ENCODE data around the gene ESPN.

Gene ESPN

GRCh38 chr1:6396998-6397397 lies 27.6 kb upstream of the ESPN start:
- H3K79me2 ChIP-seq (ENCODE audit: insufficient read depth, low read length) = peaks cover 13% of the 10 kb centered on the region
- peaks cover 2% of the 10 kb centered on the region for H4K20me1 ChIP-seq (ENCODE audit: insufficient read depth, low read length, poor library complexity, severe bottlenecking)
- H3K36me3 ChIP-seq (ENCODE audit: insufficient read depth, low read length) = no peaks in the 10 kb centered on the region
- H3K9me2 ChIP-seq (replicated peaks; ENCODE audit: low read depth, low read length) = no peaks in the 10 kb centered on the region
- no peaks in the 10 kb centered on the region for H3K27me3 ChIP-seq (ENCODE audit: insufficient read depth, low read length, poor library complexity, severe bottlenecking)
- no peak overlapping the region for H3K4me2 ChIP-seq (ENCODE audit: low read depth, low read length, poor library complexity, severe bottlenecking)
- peaks cover 17% of the 10 kb centered on the region for H3K4me1 ChIP-seq (ENCODE audit: insufficient read depth, low read length, poor library complexity, severe bottlenecking)
- H3F3A ChIP-seq (ENCODE audit: low read depth) = peaks cover 4% of the 10 kb centered on the region; the same call in 1 of the 2 replicates
- no peak for TF ChIP-seq EZH2phosphoT487 (IDR thresholded peaks at IDR 0.05; ENCODE audit: borderline replicate concordance)
- TF ChIP-seq CTCF (conservative IDR thresholded peaks at IDR 0.05; ENCODE audit: low read length) = peak; percentile 58
- no peaks in the 10 kb centered on the region for H3K9me3 ChIP-seq (ENCODE audit: insufficient read depth, low read depth, low read length)
- no peak overlapping the region for H3K4me3 ChIP-seq (ENCODE audit: low read length, poor library complexity, severe bottlenecking)
- no peak overlapping the region for H2AFZ ChIP-seq (ENCODE audit: low read length)
- no peak overlapping the region for H3K9ac ChIP-seq (ENCODE audit: low read depth, low read length, poor library complexity, severe bottlenecking)

GRCh38 chr1:6397844-6398441 lies 26.6 kb upstream of the ESPN start:
- H3K9me3 ChIP-seq (ENCODE audit: insufficient read depth, low read depth, low read length) = no peaks in the 10 kb centered on the region
- no peaks in the 10 kb centered on the region for H3K36me3 ChIP-seq (ENCODE audit: insufficient read depth, low read length)
- H3K79me2 ChIP-seq (ENCODE audit: insufficient read depth, low read length) = peaks cover 4% of the 10 kb centered on the region; the same call in 1 of the 2 replicates
- H3K4me2 ChIP-seq (ENCODE audit: low read depth, low read length, poor library complexity, severe bottlenecking) = no peak overlapping the region
- H2AFZ ChIP-seq (ENCODE audit: low read length) = no peak overlapping the region
- H3K9me2 ChIP-seq (replicated peaks; ENCODE audit: low read depth, low read length) = no peaks in the 10 kb centered on the region
- H4K20me1 ChIP-seq (ENCODE audit: insufficient read depth, low read length, poor library complexity, severe bottlenecking) = no peaks in the 10 kb centered on the region
- peaks cover 10% of the 10 kb centered on the region for H3K4me1 ChIP-seq (ENCODE audit: insufficient read depth, low read length, poor library complexity, severe bottlenecking)
- no peaks in the 10 kb centered on the region for H3K27me3 ChIP-seq (ENCODE audit: insufficient read depth, low read length, poor library complexity, severe bottlenecking)
- TF ChIP-seq CTCF (conservative IDR thresholded peaks at IDR 0.05; ENCODE audit: low read length) = no peak
- TF ChIP-seq EZH2phosphoT487 (IDR thresholded peaks at IDR 0.05; ENCODE audit: borderline replicate concordance) = no peak
- no peak overlapping the region for H3K4me3 ChIP-seq (ENCODE audit: low read length, poor library complexity, severe bottlenecking)
- H3F3A ChIP-seq (ENCODE audit: low read depth) = peaks cover 4% of the 10 kb centered on the region; the same call in 1 of the 2 replicates
- no peak overlapping the region for H3K9ac ChIP-seq (ENCODE audit: low read depth, low read length, poor library complexity, severe bottlenecking)

- H3K9me2 ChIP-seq (replicated peaks; ENCODE audit: low read depth, low read length) = no peaks in the 10 kb centered on the region
- TF ChIP-seq CTCF (conservative IDR thresholded peaks at IDR 0.05; ENCODE audit: low read length) (no peak), EZH2phosphoT487 (IDR thresholded peaks at IDR 0.05; ENCODE audit: borderline replicate concordance) (no peak)
- H3K9me3 ChIP-seq (ENCODE audit: insufficient read depth, low read depth, low read length) = no peaks in the 10 kb centered on the region
- H3K79me2 ChIP-seq (ENCODE audit: insufficient read depth, low read length) = 0 out of 2 replicates have a peak, but pooled peaks cover under 1% of the 10 kb centered on the region
- no peak overlapping the region for H3K4me3 ChIP-seq (ENCODE audit: low read length, poor library complexity, severe bottlenecking)
- H3K27me3 ChIP-seq (ENCODE audit: insufficient read depth, low read length, poor library complexity, severe bottlenecking) = no peaks in the 10 kb centered on the region
- no peak overlapping the region for H2AFZ ChIP-seq (ENCODE audit: low read length)
- H3K36me3 ChIP-seq (ENCODE audit: insufficient read depth, low read length) = no peaks in the 10 kb centered on the region
- H3F3A ChIP-seq (ENCODE audit: low read depth) = no peaks in the 10 kb centered on the region
- H3K4me1 ChIP-seq (ENCODE audit: insufficient read depth, low read length, poor library complexity, severe bottlenecking) = peaks cover 7% of the 10 kb centered on the region
- no peak overlapping the region for H3K4me2 ChIP-seq (ENCODE audit: low read depth, low read length, poor library complexity, severe bottlenecking)
- H3K9ac ChIP-seq (ENCODE audit: low read depth, low read length, poor library complexity, severe bottlenecking) = no peak overlapping the region
- H4K20me1 ChIP-seq (ENCODE audit: insufficient read depth, low read length, poor library complexity, severe bottlenecking) = no peaks in the 10 kb centered on the region
Observed at GRCh38 chr1:6399294-6399693, 25.3 kb upstream of the ESPN start.

All from Loucy (cell line).